ENCODE data around the gene TAF11.

DNA sequence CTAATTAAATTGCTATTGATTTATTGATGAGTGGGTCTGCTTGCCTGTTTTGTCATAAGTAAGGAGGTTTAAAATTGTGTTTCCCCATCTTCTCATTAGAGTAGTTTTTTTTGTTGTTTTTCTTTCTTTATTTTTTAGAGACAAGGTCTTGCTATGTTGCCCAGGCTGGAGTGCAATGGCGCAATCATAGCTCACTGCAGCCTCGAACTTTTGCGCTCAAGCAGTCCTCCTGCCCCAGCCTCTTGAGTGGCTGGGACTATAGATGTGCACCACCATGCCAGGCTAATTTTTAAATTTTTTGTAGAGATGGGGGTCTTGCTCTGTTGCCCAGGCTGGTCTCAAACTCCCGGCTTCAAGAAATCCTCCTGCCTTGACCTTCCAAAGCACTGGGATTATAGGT lies 32.3 kb upstream of the TAF11 start:
- TF ChIP-seq, protein P1, sequence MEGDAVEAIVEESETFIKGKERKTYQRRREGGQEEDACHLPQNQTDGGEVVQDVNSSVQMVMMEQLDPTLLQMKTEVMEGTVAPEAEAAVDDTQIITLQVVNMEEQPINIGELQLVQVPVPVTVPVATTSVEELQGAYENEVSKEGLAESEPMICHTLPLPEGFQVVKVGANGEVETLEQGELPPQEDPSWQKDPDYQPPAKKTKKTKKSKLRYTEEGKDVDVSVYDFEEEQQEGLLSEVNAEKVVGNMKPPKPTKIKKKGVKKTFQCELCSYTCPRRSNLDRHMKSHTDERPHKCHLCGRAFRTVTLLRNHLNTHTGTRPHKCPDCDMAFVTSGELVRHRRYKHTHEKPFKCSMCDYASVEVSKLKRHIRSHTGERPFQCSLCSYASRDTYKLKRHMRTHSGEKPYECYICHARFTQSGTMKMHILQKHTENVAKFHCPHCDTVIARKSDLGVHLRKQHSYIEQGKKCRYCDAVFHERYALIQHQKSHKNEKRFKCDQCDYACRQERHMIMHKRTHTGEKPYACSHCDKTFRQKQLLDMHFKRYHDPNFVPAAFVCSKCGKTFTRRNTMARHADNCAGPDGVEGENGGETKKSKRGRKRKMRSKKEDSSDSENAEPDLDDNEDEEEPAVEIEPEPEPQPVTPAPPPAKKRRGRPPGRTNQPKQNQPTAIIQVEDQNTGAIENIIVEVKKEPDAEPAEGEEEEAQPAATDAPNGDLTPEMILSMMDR (conservative IDR thresholded peaks at IDR 0.05; ENCODE audit: low read length), result no peak
- no peak for TF ChIP-seq EZH2phosphoT487 (IDR thresholded peaks at IDR 0.05; ENCODE audit: borderline replicate concordance)
